Large intestine (tissue), 3 donors: ENCODE results near the gene RPEL1. TPM values are rescaled to one million over a fixed set of nuclear protein-coding genes. Genes with fewer than 3 reads are reported as not detected.
"Not testable (repeated sequence)": the region's sequence is repeated elsewhere in the genome, so short reads cannot be mapped to it uniquely, and the experiment has no call there.

Experiments used
- DNase-seq, 2 donors: peaks; one replicate each; pipeline versions ENCODE4 v3.0.0 to v3.0.0-alpha.2; 2013
- H3K27ac ChIP-seq: one replicate; pipeline ENCODE4 v1.5.1; 2013; ENCODE audit warnings: low read length
- H3K27me3 ChIP-seq: 2 replicates; pipeline ENCODE4 v1.6.1; 2013; ENCODE audit warnings: low read length; ENCODE audit not compliant: control insufficient read depth, insufficient read depth
- H3K36me3 ChIP-seq: 2 replicates; pipeline ENCODE4 v1.6.1; 2013; ENCODE audit warnings: low read length; ENCODE audit not compliant: control insufficient read depth, insufficient read depth
- H3K4me1 ChIP-seq: one replicate; pipeline ENCODE4 v1.6.1; 2013; ENCODE audit warnings: low read length; ENCODE audit not compliant: control insufficient read depth, insufficient read depth
- H3K4me3 ChIP-seq: one replicate; pipeline ENCODE4 v1.5.1; 2013; ENCODE audit warnings: low read length
- H3K9me3 ChIP-seq: one replicate; pipeline ENCODE4 v1.6.1; 2013; ENCODE audit warnings: mild to moderate bottlenecking, low read depth, low read length, moderate library complexity; ENCODE audit not compliant: control insufficient read depth
- WGBS: methylation state at CpG from one replicate; pipeline ENCODE4 v1.1.5; 2013; ENCODE audit warnings: low lambda C conversion rate; ENCODE audit not compliant: insufficient coverage; 5-methylcytosine and 5-hydroxymethylcytosine counted together
- polyA plus RNA-seq: library from polyadenylated mRNA; unstranded; fragments of 120-200 nt; gene quantifications from one replicate; pipeline ENCODE4 v1.2.1, GENCODE V29; 2013

RPEL1 gene
- polyA plus RNA-seq, 1 donor = 0.09 TPM

- 100% methylated on average over 1 of the region's 3 CpGs for WGBS
Observed at GRCh38 chr10:103206715-103207114, 39.0 kb upstream of the RPEL1 start.

GRCh38 chr10:103207141-103207540, 38.5 kb upstream of the RPEL1 start:
- no peak overlapping the region for H3K4me3 ChIP-seq
- no peaks in the 10 kb centered on the region for H3K4me1 ChIP-seq
- H3K9me3 ChIP-seq = no peaks in the 10 kb centered on the region
- H3K27ac ChIP-seq = no peak overlapping the region
- H3K27me3 ChIP-seq = no peaks in the 10 kb centered on the region
- H3K36me3 ChIP-seq = no peaks in the 10 kb centered on the region
- no peak for DNase-seq
- WGBS = no CpG with 5 or more reads among the region's 2 CpGs

More at GRCh38 chr10:103206715-103207114, 39.0 kb upstream of the RPEL1 start:
- H3K27me3 ChIP-seq, H3K9me3 ChIP-seq, DNase-seq, H3K4me1 ChIP-seq, H3K36me3 ChIP-seq, H3K27ac ChIP-seq, H3K4me3 ChIP-seq: not testable (repeated sequence)

DNA sequence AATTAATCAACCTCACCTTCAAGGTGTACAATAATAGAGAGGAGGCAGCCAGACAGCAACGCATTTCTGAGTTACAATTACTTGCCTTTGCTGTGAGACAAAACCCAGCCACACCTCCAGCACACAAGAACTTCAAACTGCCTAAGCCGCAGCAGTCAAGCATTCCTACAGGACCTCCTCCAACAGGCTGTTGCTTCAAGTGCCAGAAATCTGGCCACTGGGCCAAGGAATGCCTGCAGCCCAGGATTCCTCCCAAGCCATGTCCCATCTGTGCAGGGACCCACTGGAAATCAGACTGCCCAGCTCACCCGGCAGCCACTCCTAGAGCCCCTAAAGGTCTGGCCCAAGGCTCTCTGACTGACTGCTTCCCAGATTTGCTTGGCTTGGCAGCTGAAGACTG, 38.0 kb upstream of the RPEL1 start:
- H3K36me3 ChIP-seq, H3K4me1 ChIP-seq, H3K27ac ChIP-seq, DNase-seq, H3K27me3 ChIP-seq, H3K4me3 ChIP-seq, H3K9me3 ChIP-seq: not testable (repeated sequence)
- no CpG with 5 or more reads among the region's 3 CpGs for WGBS

- H3K4me3 ChIP-seq, H3K4me1 ChIP-seq, H3K9me3 ChIP-seq, H3K27ac ChIP-seq, H3K36me3 ChIP-seq, DNase-seq, H3K27me3 ChIP-seq: not testable (repeated sequence)
- no CpG with 5 or more reads among the region's 4 CpGs for WGBS
Observed at GRCh38 chr10:103210262-103210661, 35.4 kb upstream of the RPEL1 start.

GRCh38 chr10:103215601-103216000, 30.1 kb upstream of the RPEL1 start:
- no peaks in the 10 kb centered on the region for H3K27me3 ChIP-seq
- no peak overlapping the region for H3K27ac ChIP-seq
- no peak overlapping the region for H3K4me3 ChIP-seq
- DNase-seq = no peak
- H3K36me3 ChIP-seq = no peaks in the 10 kb centered on the region
- no peaks in the 10 kb centered on the region for H3K9me3 ChIP-seq
- H3K4me1 ChIP-seq = no peaks in the 10 kb centered on the region
- WGBS = 79% methylated on average over 2 of the region's 5 CpGs

GRCh38 chr10:103216362-103216761, 29.3 kb upstream of the RPEL1 start:
- H3K9me3 ChIP-seq, H3K36me3 ChIP-seq, H3K27me3 ChIP-seq, H3K27ac ChIP-seq, H3K4me1 ChIP-seq, DNase-seq, H3K4me3 ChIP-seq: not testable (repeated sequence)
- 71% methylated on average over 2 of the region's 4 CpGs for WGBS

- Histone ChIP-seq H3K36me3 (no peaks in the 10 kb centered on the region), H3K27ac (no peak overlapping the region), H3K9me3 (peaks cover 18% of the 10 kb centered on the region), H3K27me3 (no peaks in the 10 kb centered on the region), H3K4me3 (no peak overlapping the region), H3K4me1 (peaks cover 2% of the 10 kb centered on the region)
- no peak for DNase-seq
- no CpG with 5 or more reads among the region's 4 CpGs for WGBS
Observed at GRCh38 chr10:103224133-103224532, 21.6 kb upstream of the RPEL1 start.

- H3K36me3 ChIP-seq, H3K27ac ChIP-seq, H3K4me3 ChIP-seq, H3K27me3 ChIP-seq, DNase-seq, H3K4me1 ChIP-seq: not testable (repeated sequence)
- no CpG with 5 or more reads among the region's 5 CpGs for WGBS
- H3K9me3 ChIP-seq = peaks cover 18% of the 10 kb centered on the region
Observed at GRCh38 chr10:103224721-103225120, 21.0 kb upstream of the RPEL1 start.

DNA sequence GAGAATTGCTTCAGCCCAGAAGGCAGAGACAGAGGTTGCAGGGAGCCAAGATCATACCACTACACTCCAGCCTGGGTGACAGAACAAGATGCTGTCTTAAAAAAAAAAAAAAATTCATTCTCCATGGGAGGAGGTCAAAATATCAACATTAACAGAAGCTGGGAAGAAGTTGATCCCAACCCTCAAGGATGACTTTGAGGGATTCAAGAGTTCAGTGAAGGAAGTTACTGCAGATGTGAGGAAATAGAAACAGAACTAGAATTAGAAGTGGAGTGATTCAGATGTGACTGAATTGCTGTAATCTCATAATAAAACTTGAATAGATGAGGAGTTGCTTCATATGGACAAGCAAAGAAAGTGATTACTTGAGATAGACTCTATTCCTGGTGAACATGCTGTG, 19.7 kb upstream of the RPEL1 start:
- no peak overlapping the region for H3K27ac ChIP-seq
- DNase-seq = no peak
- H3K27me3 ChIP-seq = no peaks in the 10 kb centered on the region
- H3K4me1 ChIP-seq = peaks cover 10% of the 10 kb centered on the region
- no peak overlapping the region for H3K4me3 ChIP-seq
- no peaks in the 10 kb centered on the region for H3K36me3 ChIP-seq
- peaks cover 18% of the 10 kb centered on the region for H3K9me3 ChIP-seq

DNA sequence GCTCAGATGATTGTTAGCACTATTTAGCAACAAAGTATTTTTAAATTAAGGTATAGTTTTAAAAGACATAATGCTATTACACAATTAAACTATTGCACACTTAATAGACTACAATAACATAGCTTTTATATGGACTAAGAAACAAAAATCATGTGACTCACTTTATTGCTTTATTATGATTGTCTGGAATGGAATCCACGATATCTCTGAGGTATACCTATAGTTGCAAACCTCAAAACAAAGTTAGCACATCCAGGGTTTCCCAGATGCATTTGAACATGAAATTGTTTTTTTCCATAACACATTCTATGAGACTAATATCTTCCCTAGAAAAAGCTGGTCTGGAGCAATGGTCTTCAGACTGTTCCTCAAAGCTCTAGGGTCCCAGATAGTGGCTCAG, 18.3 kb upstream of the RPEL1 start:
- Histone ChIP-seq H3K27me3 (no peaks in the 10 kb centered on the region), H3K27ac (peak overlapping the region; percentile 19), H3K36me3 (no peaks in the 10 kb centered on the region), H3K4me1 (peaks cover 20% of the 10 kb centered on the region), H3K9me3 (peaks cover 18% of the 10 kb centered on the region), H3K4me3 (no peak overlapping the region)
- no CpG with 5 or more reads among the region's 1 CpG for WGBS
- peak in 1 of 2 donors; percentile 54 for DNase-seq

DNA sequence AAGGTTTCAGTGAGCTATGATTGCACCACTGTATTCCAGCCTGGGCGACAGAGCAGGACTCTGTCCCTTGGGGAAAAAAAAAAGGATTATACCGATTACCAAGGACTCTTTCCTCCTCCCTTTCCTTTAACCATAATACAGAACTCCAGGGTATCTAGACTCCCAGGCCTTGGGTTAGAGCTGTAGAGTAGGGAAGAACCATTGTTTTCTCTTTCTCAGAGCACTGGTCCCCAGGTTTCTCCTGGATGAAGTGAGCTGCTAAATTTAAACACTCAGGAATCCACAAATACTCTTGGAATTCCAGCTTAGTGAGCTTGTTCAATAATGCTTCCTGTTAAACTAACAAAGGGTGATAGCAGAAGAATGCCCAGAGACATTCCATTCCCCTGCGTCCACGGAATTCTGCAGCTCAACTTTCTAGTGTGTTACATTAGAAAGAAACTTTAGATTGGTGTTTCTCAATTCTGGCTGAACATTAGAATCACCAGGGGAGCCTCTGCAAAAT, 14.6 kb upstream of the RPEL1 start:
- H3K9me3 ChIP-seq = no peaks in the 10 kb centered on the region
- no peak overlapping the region for H3K4me3 ChIP-seq
- peak; percentile 68 to 86 for DNase-seq
- WGBS = no CpG with 5 or more reads among the region's 4 CpGs
- no peaks in the 10 kb centered on the region for H3K36me3 ChIP-seq
- no peaks in the 10 kb centered on the region for H3K27me3 ChIP-seq
- peaks cover 20% of the 10 kb centered on the region for H3K4me1 ChIP-seq
- H3K27ac ChIP-seq = peak overlapping the region; percentile 95
